HG02763 (cell line): Measurements from ENCODE around the gene CLEC4G.

Experiments used
- ATAC-seq: cut with Tn5 transposase; IDR thresholded peaks from one replicate; pipeline ENCODE4 v1.9.1; 2021; ENCODE audit warnings: mild to moderate bottlenecking, moderate library complexity; ENCODE audit not compliant: unreplicated experiment

The CLEC4G gene

GRCh38 chr19:7699003-7699402 lies 32.9 kb downstream of the CLEC4G start:
- ATAC-seq = no peak

GRCh38 chr19:7698583-7698982 lies 33.3 kb downstream of the CLEC4G start:
- ATAC-seq = no peak

- ATAC-seq = no peak
These were observed 34.1 kb downstream of the CLEC4G start for GRCh38 chr19:7697721-7698287.

GRCh38 chr19:7694499-7694898 lies 37.4 kb downstream of the CLEC4G start:
- no peak for ATAC-seq

- ATAC-seq = no peak
These were observed 39.4 kb downstream of the CLEC4G start for GRCh38 chr19:7692417-7693088.

GRCh38 chr19:7691497-7691896 lies 40.4 kb downstream of the CLEC4G start:
- ATAC-seq = no peak

- ATAC-seq = no peak
These were observed 41.1 kb downstream of the CLEC4G start for GRCh38 chr19:7690779-7691258.

GRCh38 chr19:7689165-7689564 lies 42.7 kb downstream of the CLEC4G start:
- ATAC-seq = no peak

GRCh38 chr19:7687177-7687576 lies 44.7 kb downstream of the CLEC4G start:
- ATAC-seq = no peak

- ATAC-seq = no peak
These were observed 46.1 kb downstream of the CLEC4G start for GRCh38 chr19:7685546-7686445.

GRCh38 chr19:7682175-7682855 lies 49.6 kb downstream of the CLEC4G start:
- no peak for ATAC-seq

GRCh38 chr19:7681340-7682174 lies 50.4 kb downstream of the CLEC4G start:
- ATAC-seq = no peak

- ATAC-seq = peak; percentile 66
These were observed 51.1 kb downstream of the CLEC4G start, which contains the start of gene TRAPPC5 for GRCh38 chr19:7680606-7681339. TSS of gene TRAPPC5 (plus strand) at chr19:7680833. CDS start at chr19:7682254, 1,421 bp downstream.

GRCh38 chr19:7679771-7680605 lies 51.9 kb downstream of the CLEC4G start:
- ATAC-seq = no peak

- ATAC-seq = no peak
These were observed 52.7 kb downstream of the CLEC4G start for GRCh38 chr19:7678971-7679751.
